ENCODE measurements around the gene VEGFC.

Gene VEGFC

DNA sequence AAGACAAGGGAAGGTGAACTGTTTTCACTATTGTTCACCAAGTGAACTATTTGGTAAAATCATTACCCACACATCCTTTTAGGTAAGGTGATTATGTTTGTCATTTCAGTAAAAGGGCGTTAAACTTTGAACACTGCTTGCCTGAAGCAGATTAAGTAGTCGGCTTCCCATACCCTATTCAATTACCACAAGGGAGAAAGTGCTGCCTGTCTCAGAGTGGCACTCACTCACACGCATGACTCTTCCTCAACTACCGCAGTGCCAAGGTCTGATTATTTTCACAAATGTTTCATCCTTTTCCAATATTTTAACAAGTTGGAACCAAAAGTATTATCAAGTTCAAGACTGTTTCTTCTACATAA lies 11.0 kb downstream of the VEGFC start:
- no peak overlapping the region for H3K4me3 ChIP-seq (replicated peaks; ENCODE audit: low read depth, low read length)
- TF ChIP-seq, protein P1, sequence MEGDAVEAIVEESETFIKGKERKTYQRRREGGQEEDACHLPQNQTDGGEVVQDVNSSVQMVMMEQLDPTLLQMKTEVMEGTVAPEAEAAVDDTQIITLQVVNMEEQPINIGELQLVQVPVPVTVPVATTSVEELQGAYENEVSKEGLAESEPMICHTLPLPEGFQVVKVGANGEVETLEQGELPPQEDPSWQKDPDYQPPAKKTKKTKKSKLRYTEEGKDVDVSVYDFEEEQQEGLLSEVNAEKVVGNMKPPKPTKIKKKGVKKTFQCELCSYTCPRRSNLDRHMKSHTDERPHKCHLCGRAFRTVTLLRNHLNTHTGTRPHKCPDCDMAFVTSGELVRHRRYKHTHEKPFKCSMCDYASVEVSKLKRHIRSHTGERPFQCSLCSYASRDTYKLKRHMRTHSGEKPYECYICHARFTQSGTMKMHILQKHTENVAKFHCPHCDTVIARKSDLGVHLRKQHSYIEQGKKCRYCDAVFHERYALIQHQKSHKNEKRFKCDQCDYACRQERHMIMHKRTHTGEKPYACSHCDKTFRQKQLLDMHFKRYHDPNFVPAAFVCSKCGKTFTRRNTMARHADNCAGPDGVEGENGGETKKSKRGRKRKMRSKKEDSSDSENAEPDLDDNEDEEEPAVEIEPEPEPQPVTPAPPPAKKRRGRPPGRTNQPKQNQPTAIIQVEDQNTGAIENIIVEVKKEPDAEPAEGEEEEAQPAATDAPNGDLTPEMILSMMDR (IDR thresholded peaks at IDR 0.05; ENCODE audit: low read length, missing control alignments): no peak

GRCh38 chr4:176780995-176781738 lies 11.6 kb downstream of the VEGFC start:
- H3K4me3 ChIP-seq (replicated peaks; ENCODE audit: low read depth, low read length): no peak overlapping the region
- TF ChIP-seq, protein P1 (IDR thresholded peaks at IDR 0.05; ENCODE audit: low read length, missing control alignments): no peak
- no peak for DNase-seq (ENCODE audit: low read depth)

More for the DNA sequence above, 11.0 kb downstream of the VEGFC start:
- DNase-seq (ENCODE audit: low read depth): no peak

DNA sequence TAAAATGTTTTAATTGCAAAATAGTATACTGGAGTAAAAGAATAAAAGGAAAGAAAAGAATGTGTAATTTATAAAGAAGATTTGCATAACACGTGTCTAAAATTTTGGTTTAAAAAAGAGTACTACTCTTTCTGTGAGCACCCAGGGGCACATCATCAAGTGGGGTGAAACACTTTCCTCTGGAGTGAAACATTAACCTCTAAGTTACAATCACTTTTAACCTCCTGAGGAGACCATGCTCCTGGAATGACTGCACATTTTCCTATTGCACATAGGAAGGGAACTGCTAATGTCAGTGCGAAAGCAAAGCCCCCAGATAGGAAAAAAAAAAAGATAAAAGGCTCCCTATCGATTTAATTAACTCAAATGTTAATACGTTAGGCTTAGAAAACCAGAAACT lies 13.3 kb downstream of the VEGFC start:
- TF ChIP-seq, protein P1 (IDR thresholded peaks at IDR 0.05; ENCODE audit: low read length, missing control alignments): no peak
- DNase-seq (ENCODE audit: low read depth): no peak

GRCh38 chr4:176778491-176778890 lies 14.2 kb downstream of the VEGFC start:
- no peak overlapping the region for H3K4me3 ChIP-seq (replicated peaks; ENCODE audit: low read depth, low read length)
- peak; percentile 72 for DNase-seq (ENCODE audit: low read depth)
- TF ChIP-seq, protein P1 (IDR thresholded peaks at IDR 0.05; ENCODE audit: low read length, missing control alignments): no peak

More for the DNA sequence above, 13.3 kb downstream of the VEGFC start:
- no peak overlapping the region for H3K4me3 ChIP-seq (replicated peaks; ENCODE audit: low read depth, low read length)

DNA sequence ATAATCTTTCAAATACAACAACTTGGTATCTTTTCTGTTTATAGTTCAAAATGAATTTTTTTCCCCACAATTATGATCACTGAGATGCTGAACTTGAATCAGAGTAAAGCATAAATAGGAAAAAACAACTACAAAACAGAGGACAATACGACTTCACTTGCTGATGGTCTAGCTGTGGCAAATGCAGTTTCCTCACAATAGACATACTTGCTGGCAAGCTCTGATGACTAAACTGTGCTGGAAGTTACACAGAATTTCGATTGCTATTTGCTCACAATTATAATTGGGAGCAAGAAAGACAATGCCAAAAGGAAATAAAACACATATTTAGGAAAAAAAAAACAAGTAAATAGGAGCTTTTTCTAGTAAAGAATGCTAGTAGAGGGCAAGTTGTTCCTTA lies 14.7 kb downstream of the VEGFC start:
- peak; percentile 83 for DNase-seq (ENCODE audit: low read depth)
- no peak overlapping the region for H3K4me3 ChIP-seq (replicated peaks; ENCODE audit: low read depth, low read length)
- TF ChIP-seq, protein P1 (IDR thresholded peaks at IDR 0.05; ENCODE audit: low read length, missing control alignments): no peak

GRCh38 chr4:176775338-176775737 lies 17.4 kb downstream of the VEGFC start:
- no peak overlapping the region for H3K4me3 ChIP-seq (replicated peaks; ENCODE audit: low read depth, low read length)
- TF ChIP-seq, protein P1 (IDR thresholded peaks at IDR 0.05; ENCODE audit: low read length, missing control alignments): no peak
- DNase-seq (ENCODE audit: low read depth): no peak

DNA sequence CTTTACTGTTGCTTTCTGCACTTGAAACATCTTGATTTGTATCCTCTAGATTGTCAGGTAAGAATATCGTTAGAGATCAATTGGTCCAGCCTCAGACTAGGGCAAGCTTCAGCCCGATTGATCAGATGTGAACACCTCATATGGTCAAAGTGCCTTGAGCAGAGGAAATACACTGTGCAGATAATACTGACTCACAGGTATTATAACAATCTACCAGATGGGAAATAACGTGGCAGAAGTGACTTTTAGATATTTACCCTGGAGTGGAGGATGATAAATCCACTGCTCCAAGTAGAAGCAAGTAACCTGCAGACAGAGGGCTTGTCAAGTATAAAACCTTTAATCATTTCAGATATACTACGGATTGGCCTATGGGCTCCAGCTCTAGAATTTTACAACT lies 17.9 kb downstream of the VEGFC start:
- no peak overlapping the region for H3K4me3 ChIP-seq (replicated peaks; ENCODE audit: low read depth, low read length)
- TF ChIP-seq, protein P1 (IDR thresholded peaks at IDR 0.05; ENCODE audit: low read length, missing control alignments): no peak
- DNase-seq (ENCODE audit: low read depth): no peak
